GM10847 (cell line): ENCODE data around the gene ZNF564.

Source experiments
- POLR2A ChIP-seq: IDR thresholded peaks from 2 replicates; pipeline ENCODE4 v1.6.1; 2011; ENCODE audit not compliant: insufficient read length; ENCODE audit errors: extremely low read depth

The ZNF564 gene

GRCh38 chr19:12551060-12551832, at the start of gene ZNF564:
Gene ZNF564 (minus strand): TSS chr19:12551482. CDS start chr19:12551332, 150 bp downstream.
- peak; percentile 77 for TF ChIP-seq POLR2A

- TF ChIP-seq POLR2A, result no peak
Observed at GRCh38 chr19:12597594-12597993, 46.3 kb upstream of the ZNF564 start.

- TF ChIP-seq POLR2A, result no peak
Observed at GRCh38 chr19:12596927-12597548, 45.8 kb upstream of the ZNF564 start.

GRCh38 chr19:12596485-12596884, 45.2 kb upstream of the ZNF564 start:
- TF ChIP-seq POLR2A, result no peak

GRCh38 chr19:12581100-12581499, 29.8 kb upstream of the ZNF564 start:
- no peak for TF ChIP-seq POLR2A

GRCh38 chr19:12580180-12580694, 29.0 kb upstream of the ZNF564 start:
- no peak for TF ChIP-seq POLR2A

- TF ChIP-seq POLR2A, result no peak
Observed at GRCh38 chr19:12578641-12579040, 27.4 kb upstream of the ZNF564 start.

GRCh38 chr19:12574036-12574435, 22.8 kb upstream of the ZNF564 start:
- no peak for TF ChIP-seq POLR2A

GRCh38 chr19:12567951-12568350, 16.7 kb upstream of the ZNF564 start:
- no peak for TF ChIP-seq POLR2A

GRCh38 chr19:12564016-12564664, 12.9 kb upstream of the ZNF564 start:
- TF ChIP-seq POLR2A, result no peak

- TF ChIP-seq POLR2A, result no peak
Observed at GRCh38 chr19:12555456-12555930, 4.2 kb upstream of the ZNF564 start.

- no peak for TF ChIP-seq POLR2A
Observed at GRCh38 chr19:12546903-12547302, 4.4 kb downstream of the ZNF564 start.

- no peak for TF ChIP-seq POLR2A
Observed at GRCh38 chr19:12546068-12546467, 5.2 kb downstream of the ZNF564 start.

GRCh38 chr19:12545267-12545666, 6.0 kb downstream of the ZNF564 start:
- TF ChIP-seq POLR2A, result no peak

- TF ChIP-seq POLR2A, result no peak
Observed at GRCh38 chr19:12544401-12544876, 6.8 kb downstream of the ZNF564 start.

GRCh38 chr19:12543855-12544254, 7.4 kb downstream of the ZNF564 start:
- no peak for TF ChIP-seq POLR2A
